BJ (cell line): ENCODE results near the gene DGKZ. TPM values are rescaled to one million over a fixed set of nuclear protein-coding genes. Genes with fewer than 3 reads are reported as not detected.

Experiments
- CTCF ChIA-PET: fragments of 350-600 bp; formaldehyde crosslinking; extraction: SDS; loops from one replicate; lab custom pipeline; 2021; ENCODE audit warnings: antibody characterized with exemption, inconsistent platforms; lab: Yijun Ruan, JAX
- POLR2A ChIA-PET: fragments of 300-600 bp; sonication (Branson Sonifier 250); formaldehyde crosslinking; extraction: SDS; loops from one replicate; lab custom pipeline; 2021; ENCODE audit warnings: antibody characterized with exemption; lab: Charles Lee
- DNase-seq: peaks from one replicate; pipeline ENCODE4 v3.0.0-alpha.2; 2011; ENCODE audit warnings: low read depth
- H3K27me3 ChIP-seq: 2 replicates; pipeline ENCODE4 v1.6.0; 2011; ENCODE audit warnings: low read length; ENCODE audit not compliant: control insufficient read depth, insufficient read depth
- H3K36me3 ChIP-seq: 2 replicates; pipeline ENCODE4 v1.5.1; 2011; ENCODE audit warnings: low read length; ENCODE audit not compliant: control insufficient read depth, insufficient read depth
- H3K4me3 ChIP-seq: 2 replicates; pipeline ENCODE4 v1.5.1; 2011; ENCODE audit warnings: low read depth, mild to moderate bottlenecking, control low read depth, low read length
- CTCF ChIP-seq: IDR thresholded peaks from 2 replicates; pipeline ENCODE4 v1.5.1; 2011; ENCODE audit warnings: low read depth, mild to moderate bottlenecking, control low read depth, inconsistent platforms, low read length, moderate library complexity; ENCODE audit not compliant: insufficient read depth
- polyA plus RNA-seq: library from polyadenylated mRNA; depleted of rRNA; stranded (reverse); fragments of >200 nt; gene quantifications from 2 replicates; pipeline ENCODE4 v1.2.3, GENCODE V29; 2011

DGKZ gene
- polyA plus RNA-seq, 1 experiment, result 31.7 TPM

GRCh38 chr11:46315033-46315738 is 32.1 kb upstream of the DGKZ start:
- Histone ChIP-seq H3K36me3 (peaks cover 72% of the 10 kb centered on the region), H3K27me3 (no peaks in the 10 kb centered on the region), H3K4me3 (no peak overlapping the region)
- peak; percentile 88 for TF ChIP-seq CTCF
- CTCF ChIA-PET, result interaction anchor here (0.8 to 18.7 kb wide), 13 partner anchors 8 to 76 kb away, joined by 3 to 341 read pairs (median 6); partner anchors contain the start of gene CREB3L1
- DNase-seq, result no peak
- POLR2A ChIA-PET, result no interaction called here

GRCh38 chr11:46315783-46316563 is 31.3 kb upstream of the DGKZ start:
- Histone ChIP-seq H3K27me3 (no peaks in the 10 kb centered on the region), H3K4me3 (no peak overlapping the region), H3K36me3 (peaks cover 72% of the 10 kb centered on the region)
- TF ChIP-seq CTCF, result no peak
- DNase-seq, result no peak
- ChIA-PET POLR2A (no interaction called here), CTCF (interaction anchor here (0.8 to 18.7 kb wide), 9 partner anchors 9 to 77 kb away, joined by 3 to 341 read pairs (median 6); partner anchors contain the start of gene CREB3L1)

- no peak for TF ChIP-seq CTCF
- Histone ChIP-seq H3K27me3 (no peaks in the 10 kb centered on the region), H3K36me3 (peaks cover 63% of the 10 kb centered on the region), H3K4me3 (no peak overlapping the region)
- no peak for DNase-seq
- POLR2A ChIA-PET, result no interaction called here
- CTCF ChIA-PET, result interaction anchor here (1.1 to 18.7 kb wide), 5 partner anchors 9 to 80 kb away, joined by 3 to 341 read pairs (median 5); partner anchors contain the start of gene DGKZ
These were observed 28.2 kb upstream of the DGKZ start for GRCh38 chr11:46319074-46319453.

- H3K4me3 ChIP-seq, result no peak overlapping the region
These were observed 25.5 kb upstream of the DGKZ start for GRCh38 chr11:46321757-46322156.

More at GRCh38 chr11:46321757-46322156, 25.5 kb upstream of the DGKZ start:
- Histone ChIP-seq H3K27me3 (no peaks in the 10 kb centered on the region), H3K36me3 (peaks cover 44% of the 10 kb centered on the region)
- no peak for DNase-seq
- no peak for TF ChIP-seq CTCF
- ChIA-PET POLR2A (no interaction called here), CTCF (interaction anchor here (18.7 kb wide), 1 partner anchor 83 kb away, joined by 341 read pairs; no protein-coding TSS in a partner anchor)
